WERI-Rb-1 (cell line): Measurements from ENCODE around the gene HEBP2.

Source experiments
- DNase-seq: peaks from one replicate; pipeline ENCODE4 v3.0.0-alpha.2; 2020
- H3K27ac ChIP-seq: fragments of 250-450 bp; sonication (Bioruptor Pico); 2 replicates; pipeline ENCODE4 v1.5.1; 2020; ENCODE audit warnings: mild to moderate bottlenecking, moderate library complexity
- H3K27me3 ChIP-seq: fragments of 250-450 bp; sonication (Bioruptor Pico); 2 replicates; pipeline ENCODE4 v1.5.1; 2021; ENCODE audit warnings: mild to moderate bottlenecking, low read depth, moderate library complexity; ENCODE audit not compliant: insufficient read depth, severe bottlenecking
- H3K36me3 ChIP-seq: fragments of 250-450 bp; sonication (Bioruptor Pico); 2 replicates; pipeline ENCODE4 v1.5.1; 2020; ENCODE audit warnings: mild to moderate bottlenecking, moderate library complexity
- H3K4me3 ChIP-seq: 2 replicates; pipeline ENCODE4 v1.5.1; 2011; ENCODE audit warnings: low read depth, mild to moderate bottlenecking, control low read depth, low read length
- H3K9me3 ChIP-seq: fragments of 250-450 bp; sonication (Bioruptor Pico); 2 replicates; pipeline ENCODE4 v1.5.1; 2021; ENCODE audit warnings: mild to moderate bottlenecking, moderate library complexity; ENCODE audit not compliant: severe bottlenecking
- TF ChIP-seq, protein P1 (sequence below): IDR thresholded peaks from 2 replicates; pipeline ENCODE4 v1.5.1; 2011; ENCODE audit warnings: low read depth, mild to moderate bottlenecking, control low read depth, inconsistent platforms, low read length

The HEBP2 gene

GRCh38 chr6:138393871-138394783 lies 9.9 kb upstream of the HEBP2 start:
- TF ChIP-seq, protein P1, sequence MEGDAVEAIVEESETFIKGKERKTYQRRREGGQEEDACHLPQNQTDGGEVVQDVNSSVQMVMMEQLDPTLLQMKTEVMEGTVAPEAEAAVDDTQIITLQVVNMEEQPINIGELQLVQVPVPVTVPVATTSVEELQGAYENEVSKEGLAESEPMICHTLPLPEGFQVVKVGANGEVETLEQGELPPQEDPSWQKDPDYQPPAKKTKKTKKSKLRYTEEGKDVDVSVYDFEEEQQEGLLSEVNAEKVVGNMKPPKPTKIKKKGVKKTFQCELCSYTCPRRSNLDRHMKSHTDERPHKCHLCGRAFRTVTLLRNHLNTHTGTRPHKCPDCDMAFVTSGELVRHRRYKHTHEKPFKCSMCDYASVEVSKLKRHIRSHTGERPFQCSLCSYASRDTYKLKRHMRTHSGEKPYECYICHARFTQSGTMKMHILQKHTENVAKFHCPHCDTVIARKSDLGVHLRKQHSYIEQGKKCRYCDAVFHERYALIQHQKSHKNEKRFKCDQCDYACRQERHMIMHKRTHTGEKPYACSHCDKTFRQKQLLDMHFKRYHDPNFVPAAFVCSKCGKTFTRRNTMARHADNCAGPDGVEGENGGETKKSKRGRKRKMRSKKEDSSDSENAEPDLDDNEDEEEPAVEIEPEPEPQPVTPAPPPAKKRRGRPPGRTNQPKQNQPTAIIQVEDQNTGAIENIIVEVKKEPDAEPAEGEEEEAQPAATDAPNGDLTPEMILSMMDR: no peak
- DNase-seq: no peak

GRCh38 chr6:138396709-138397108 lies 7.3 kb upstream of the HEBP2 start:
- no peak for DNase-seq
- no peaks in the 10 kb centered on the region for H3K9me3 ChIP-seq
- H3K4me3 ChIP-seq: no peak overlapping the region
- H3K36me3 ChIP-seq: no peaks in the 10 kb centered on the region
- TF ChIP-seq, protein P1: no peak
- H3K27me3 ChIP-seq: no peaks in the 10 kb centered on the region
- H3K27ac ChIP-seq: no peak overlapping the region

More at GRCh38 chr6:138393871-138394783, 9.9 kb upstream of the HEBP2 start:
- no peaks in the 10 kb centered on the region for H3K36me3 ChIP-seq
- no peaks in the 10 kb centered on the region for H3K27me3 ChIP-seq
- H3K27ac ChIP-seq: no peak overlapping the region
- no peaks in the 10 kb centered on the region for H3K9me3 ChIP-seq
- H3K4me3 ChIP-seq: no peak overlapping the region

DNA sequence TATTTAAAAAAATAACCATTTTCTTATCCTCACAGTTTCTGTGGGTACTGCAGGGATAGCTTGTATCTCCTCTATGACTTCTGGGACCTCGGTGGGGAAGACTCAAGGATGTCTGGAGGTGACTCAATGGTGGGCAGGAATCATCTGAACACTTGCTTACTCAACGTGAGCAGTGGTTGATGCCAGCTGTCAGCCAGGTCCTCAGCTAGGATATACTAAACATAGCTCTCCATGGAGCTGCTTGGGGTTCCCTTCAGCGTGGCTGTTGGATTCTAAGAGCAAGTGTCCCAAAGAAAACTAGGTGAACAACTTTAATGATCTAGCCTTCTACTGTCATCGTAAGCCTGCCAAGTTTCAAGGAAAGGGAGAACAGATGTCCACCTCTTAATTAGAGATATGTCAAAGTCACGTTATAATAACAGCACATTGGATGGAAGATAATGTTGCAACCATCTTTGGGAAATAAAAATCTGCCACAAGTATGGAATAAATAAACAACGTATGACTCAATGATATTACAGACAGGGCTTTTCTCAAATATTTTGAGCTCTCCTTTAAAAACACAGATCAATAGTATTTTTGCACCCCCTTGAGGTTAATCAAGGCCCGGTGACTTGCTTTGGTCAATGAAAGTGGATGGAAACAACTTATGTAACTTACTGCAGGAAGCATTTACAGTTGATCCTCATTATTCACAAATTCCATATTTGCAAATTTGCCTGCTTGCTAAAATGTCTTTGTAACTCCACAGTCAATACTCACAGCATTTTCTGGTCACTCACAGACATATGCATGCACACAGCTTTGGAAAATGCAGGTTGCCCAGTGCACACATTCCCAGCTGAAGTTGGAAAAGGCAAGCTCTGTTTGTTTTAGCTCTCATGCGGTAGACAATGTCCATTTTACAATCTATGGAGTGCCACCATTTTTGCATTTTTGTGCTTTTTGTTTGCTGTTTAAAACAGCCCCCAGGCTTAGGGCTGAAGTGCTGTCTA lies 6.6 kb upstream of the HEBP2 start:
- Histone ChIP-seq H3K27me3 (no peaks in the 10 kb centered on the region), H3K4me3 (no peak overlapping the region), H3K27ac (no peak overlapping the region), H3K36me3 (no peaks in the 10 kb centered on the region), H3K9me3 (no peaks in the 10 kb centered on the region)
- DNase-seq: no peak
- TF ChIP-seq, protein P1: no peak

- no peak overlapping the region for H3K27ac ChIP-seq
- no peaks in the 10 kb centered on the region for H3K27me3 ChIP-seq
- no peak for DNase-seq
- no peak overlapping the region for H3K4me3 ChIP-seq
- no peaks in the 10 kb centered on the region; the same call in 1 of the 2 replicates for H3K36me3 ChIP-seq
- TF ChIP-seq, protein P1: no peak
- H3K9me3 ChIP-seq: no peaks in the 10 kb centered on the region
These were observed 3.7 kb upstream of the HEBP2 start for GRCh38 chr6:138400326-138400725.

GRCh38 chr6:138401960-138402837 lies 1.8 kb upstream of the HEBP2 start:
- Histone ChIP-seq H3K4me3 (no peak overlapping the region), H3K27me3 (no peaks in the 10 kb centered on the region), H3K9me3 (no peaks in the 10 kb centered on the region), H3K27ac (no peak overlapping the region), H3K36me3 (peaks cover 16% of the 10 kb centered on the region)
- TF ChIP-seq, protein P1: no peak
- DNase-seq: no peak
